ENCODE data around the gene TMC3. TPM values are rescaled to one million over a fixed set of nuclear protein-coding genes. Genes with fewer than 3 reads are reported as not detected.

TMC3 gene
- total RNA-seq, 4 donors from 2014 or later, result 0.17 to 0.99 (median 0.47) TPM

- Histone ChIP-seq H3K27me3 (no peaks in the 10 kb centered on the region), H3K36me3 (peaks cover 0 to 23% (median 11%) of the 10 kb centered on the region in 4 donors), H3K4me1 (peaks cover 3 to 13% (median 9%) of the 10 kb centered on the region in 4 donors), H3K9me3 (no peaks in the 10 kb centered on the region), H3K27ac (replicated peaks in 1 of 4) (no peak overlapping the region), H3K4me3 (no peak overlapping the region)
- intact Hi-C loops (cut with DNase I), result no loop called here
- WGBS, result 84% methylated on average over 5 of the region's 5 CpGs
- TF ChIP-seq EP300 (IDR thresholded peaks at IDR 0.05) (no peak), CTCF (IDR thresholded peaks at IDR 0.05) (no peak), POLR2AphosphoS5 (IDR thresholded peaks at IDR 0.05) (no peak), POLR2A (IDR thresholded peaks at IDR 0.05; ENCODE audit: low read depth) (no peak)
- DNase-seq (ENCODE audit: extremely low spot score), result no peak
These were observed 91.1 kb downstream of the TMC3 start for GRCh38 chr15:81282911-81283310.

- DNase-seq (ENCODE audit: extremely low spot score), result no peak
- intact Hi-C loops (cut with DNase I), result no loop called here
- Histone ChIP-seq H3K4me3 (no peak overlapping the region), H3K36me3 (peaks cover 0 to 21% (median 11%) of the 10 kb centered on the region in 4 donors), H3K9me3 (peaks cover 0 to under 1% (median 0%) of the 10 kb centered on the region in 4 donors), H3K4me1 (peaks cover 3 to 13% (median 9%) of the 10 kb centered on the region in 4 donors), H3K27me3 (no peaks in the 10 kb centered on the region), H3K27ac (replicated peaks in 1 of 4) (no peak overlapping the region)
- 95% methylated on average over 18 of the region's 18 CpGs for WGBS
- TF ChIP-seq POLR2A (IDR thresholded peaks at IDR 0.05; ENCODE audit: low read depth) (no peak), EP300 (IDR thresholded peaks at IDR 0.05) (no peak)
These were observed 91.5 kb downstream of the TMC3 start for GRCh38 chr15:81282606-81282895.

GRCh38 chr15:81281766-81282605, 92.0 kb downstream of the TMC3 start:
- peaks cover 0 to 17% (median 11%) of the 10 kb centered on the region in 4 donors for H3K36me3 ChIP-seq
- intact Hi-C loops (cut with DNase I), result no loop called here
- no peak overlapping the region for H3K27ac ChIP-seq (replicated peaks in 1 of 4)
- no peak for TF ChIP-seq CTCF (IDR thresholded peaks at IDR 0.05)
- peaks cover 0 to 6% (median 5%) of the 10 kb centered on the region in 4 donors for H3K9me3 ChIP-seq
- H3K27me3 ChIP-seq, result no peaks in the 10 kb centered on the region
- no peak for DNase-seq (ENCODE audit: extremely low spot score)
- WGBS, result 93% methylated on average over 12 of the region's 12 CpGs
- no peak overlapping the region for H3K4me3 ChIP-seq
- peaks cover 3 to 13% (median 9%) of the 10 kb centered on the region in 4 donors for H3K4me1 ChIP-seq

- TF ChIP-seq EP300 (IDR thresholded peaks at IDR 0.05) (no peak), CTCF (IDR thresholded peaks at IDR 0.05) (no peak), POLR2AphosphoS5 (IDR thresholded peaks at IDR 0.05) (no peak), POLR2A (IDR thresholded peaks at IDR 0.05; ENCODE audit: low read depth) (no peak)
- WGBS, result 83% methylated on average over 3 of the region's 3 CpGs
- Histone ChIP-seq H3K36me3 (peaks cover 0 to 13% (median 11%) of the 10 kb centered on the region in 4 donors), H3K9me3 (peaks cover 0 to 6% (median 6%) of the 10 kb centered on the region in 4 donors), H3K4me1 (peaks cover 3 to 13% (median 9%) of the 10 kb centered on the region in 4 donors), H3K27me3 (no peaks in the 10 kb centered on the region), H3K27ac (replicated peaks in 1 of 4) (no peak overlapping the region), H3K4me3 (no peak overlapping the region)
- no peak for DNase-seq (ENCODE audit: extremely low spot score)
- intact Hi-C loops (cut with DNase I), result no loop called here
These were observed 92.6 kb downstream of the TMC3 start for GRCh38 chr15:81281456-81281735.

Other genes with a start within 250 kb of the TMC3 start
- under 1 TPM in 2 of 4 donors, not detected in 2; 0.66 to 0.71 TPM for gene CFAP161, start 239.9 kb downstream of the TMC3 start, total RNA-seq
- gene IL16, start 177.3 kb downstream of the TMC3 start, total RNA-seq, result 10 to 100 TPM; 13.5 to 34.9 (median 19.8) TPM
- 1 to 10 TPM; 2.7 to 3.7 (median 3.0) TPM for gene STARD5, start 50.1 kb downstream of the TMC3 start, total RNA-seq

All from esophagus muscularis mucosa (tissue), 4 donors.